Endothelial cell of hepatic sinusoid (primary cell): Measurements from ENCODE around the gene CPNE1.

Experiments
- in situ Hi-C: cut with HindIII; loops from 2 replicates; pipeline ENCODE4 v1.10.0; 2017; ENCODE audit warnings: low sequenced_read_pairs

Gene CPNE1

DNA sequence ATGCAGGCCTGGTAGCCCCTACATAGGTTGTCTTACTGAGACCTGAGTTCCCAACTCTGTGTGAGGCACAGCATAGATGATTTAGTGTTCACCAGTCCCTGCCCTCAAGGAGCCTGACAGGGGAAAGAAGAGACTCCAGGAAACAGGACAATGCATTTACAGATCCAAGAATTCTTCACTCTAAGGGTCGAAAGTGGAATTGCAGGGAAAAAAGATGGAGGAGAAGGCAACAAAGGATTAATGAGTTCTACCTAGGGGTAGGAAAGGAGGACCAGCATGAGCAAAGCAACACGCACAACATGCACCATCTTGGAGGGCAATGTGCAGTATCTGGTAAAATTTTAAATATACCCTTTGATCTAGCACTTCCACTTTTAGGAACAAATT, 43.1 kb downstream of the CPNE1 start:
- in situ Hi-C loops: no loop called here

DNA sequence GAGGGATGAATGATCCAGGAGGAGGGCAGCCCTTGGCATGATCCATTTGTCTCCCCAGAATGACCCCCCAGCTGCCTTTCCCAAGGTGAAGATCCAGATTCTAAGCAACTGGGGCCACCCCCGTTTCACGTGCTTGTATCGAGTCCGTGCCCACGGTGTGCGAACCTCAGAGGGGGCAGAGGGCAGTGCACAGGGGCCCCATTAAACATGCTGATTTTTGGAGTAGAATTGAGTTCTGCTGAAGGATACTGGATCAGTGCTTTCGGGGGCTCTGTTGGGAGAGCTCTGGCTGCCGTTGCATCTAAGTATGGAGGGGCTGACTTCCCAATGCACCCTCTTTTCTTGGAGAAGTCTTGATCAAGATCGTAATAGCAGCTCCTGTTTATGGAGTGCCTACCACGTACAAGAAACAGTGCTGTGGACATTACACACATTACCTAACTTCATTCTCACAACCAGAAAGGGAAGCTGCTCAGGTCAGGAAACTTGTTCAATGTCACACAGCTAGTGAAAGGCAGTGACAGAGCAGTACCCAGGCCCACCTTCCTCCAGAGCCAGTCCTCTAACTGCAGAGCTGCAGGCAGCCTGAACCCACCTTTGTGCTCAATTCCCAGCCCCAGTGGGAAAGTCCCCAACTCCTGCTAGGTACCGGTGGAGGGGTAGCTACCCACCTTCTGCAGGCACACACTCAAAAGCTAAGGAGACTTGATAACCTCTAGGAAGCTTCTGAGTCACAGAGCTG, 43.7 kb downstream of the CPNE1 start:
- in situ Hi-C loops: no loop called here

DNA sequence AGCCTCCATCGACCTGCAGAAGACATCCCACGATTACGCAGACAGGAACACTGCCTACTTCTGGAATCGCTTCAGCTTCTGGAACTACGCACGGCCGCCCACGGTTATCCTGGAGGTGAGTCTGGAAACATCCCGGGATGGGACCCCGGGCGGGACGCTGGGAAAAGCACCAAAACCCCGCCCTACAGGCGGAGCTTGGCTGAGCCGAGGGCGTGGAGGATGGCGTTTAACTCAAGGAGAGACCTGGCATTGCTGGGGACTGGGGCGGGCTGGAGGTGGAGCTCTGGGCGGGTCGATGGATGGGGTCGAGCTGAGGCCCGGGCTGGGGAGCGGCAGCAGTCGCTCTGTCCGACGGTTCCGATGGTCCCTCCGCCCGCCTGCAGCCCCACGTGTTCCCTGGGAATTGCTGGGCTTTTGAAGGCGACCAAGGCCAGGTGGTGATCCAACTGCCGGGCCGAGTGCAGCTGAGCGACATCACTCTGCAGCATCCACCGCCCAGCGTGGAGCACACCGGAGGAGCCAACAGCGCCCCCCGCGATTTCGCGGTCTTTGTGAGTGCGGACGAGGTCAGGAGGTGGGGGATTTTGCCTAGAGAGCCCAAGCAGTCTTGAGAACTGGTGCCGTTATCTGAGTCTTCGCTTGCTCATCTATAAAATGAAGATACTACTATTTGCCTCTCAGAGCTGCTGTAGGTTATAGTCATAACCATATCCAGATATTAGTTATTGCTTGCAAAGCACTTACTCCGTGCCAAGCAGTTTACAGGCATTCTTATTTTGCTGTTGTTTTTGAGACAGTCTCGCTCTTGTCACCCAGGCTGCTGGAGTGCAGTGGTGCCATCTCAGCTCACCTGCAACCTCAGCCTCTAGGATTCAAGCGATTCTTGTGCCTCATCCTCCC, 45.3 kb downstream of the CPNE1 start:
- in situ Hi-C loops: no loop called here

DNA sequence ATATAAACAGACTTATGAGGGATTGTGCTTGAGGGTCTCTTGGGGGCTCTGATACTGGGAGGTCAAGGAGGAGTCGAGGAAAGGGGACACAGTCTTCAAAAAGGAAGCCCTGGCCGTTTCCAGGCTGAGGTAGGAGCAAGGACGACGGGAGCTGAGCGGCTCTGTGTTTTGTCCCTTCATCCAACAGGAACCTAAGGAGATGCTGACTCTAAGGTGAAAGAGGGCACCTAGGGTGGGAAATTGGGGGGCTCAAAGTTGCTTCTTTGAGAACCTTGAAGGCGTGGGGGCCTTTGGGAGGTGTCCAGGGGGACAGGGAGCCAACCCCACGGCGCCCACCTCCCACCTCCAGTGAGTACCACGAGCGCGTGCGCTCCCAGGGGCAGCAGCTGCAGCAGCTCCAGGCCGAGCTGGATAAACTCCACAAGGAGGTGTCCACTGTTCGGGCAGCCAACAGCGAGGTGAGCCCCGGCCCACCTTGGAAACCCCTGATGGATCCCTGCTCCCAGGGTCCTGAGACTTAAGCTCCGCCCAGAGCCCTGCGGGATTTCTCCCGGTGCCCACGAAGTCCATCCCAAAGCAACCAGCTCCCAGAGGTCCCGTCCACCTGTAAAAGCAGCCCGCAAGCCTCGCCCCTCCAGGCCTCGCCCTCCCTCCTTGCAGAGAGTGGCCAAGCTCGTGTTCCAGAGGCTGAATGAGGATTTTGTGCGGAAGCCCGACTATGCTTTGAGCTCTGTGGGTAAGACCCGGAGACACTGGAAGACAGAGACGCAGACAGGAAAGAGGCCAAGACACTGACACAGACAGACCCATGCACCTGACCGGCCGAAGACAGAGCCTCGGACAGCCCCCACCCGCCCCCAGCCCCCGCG, 46.2 kb downstream of the CPNE1 start:
- in situ Hi-C loops: no loop called here

DNA sequence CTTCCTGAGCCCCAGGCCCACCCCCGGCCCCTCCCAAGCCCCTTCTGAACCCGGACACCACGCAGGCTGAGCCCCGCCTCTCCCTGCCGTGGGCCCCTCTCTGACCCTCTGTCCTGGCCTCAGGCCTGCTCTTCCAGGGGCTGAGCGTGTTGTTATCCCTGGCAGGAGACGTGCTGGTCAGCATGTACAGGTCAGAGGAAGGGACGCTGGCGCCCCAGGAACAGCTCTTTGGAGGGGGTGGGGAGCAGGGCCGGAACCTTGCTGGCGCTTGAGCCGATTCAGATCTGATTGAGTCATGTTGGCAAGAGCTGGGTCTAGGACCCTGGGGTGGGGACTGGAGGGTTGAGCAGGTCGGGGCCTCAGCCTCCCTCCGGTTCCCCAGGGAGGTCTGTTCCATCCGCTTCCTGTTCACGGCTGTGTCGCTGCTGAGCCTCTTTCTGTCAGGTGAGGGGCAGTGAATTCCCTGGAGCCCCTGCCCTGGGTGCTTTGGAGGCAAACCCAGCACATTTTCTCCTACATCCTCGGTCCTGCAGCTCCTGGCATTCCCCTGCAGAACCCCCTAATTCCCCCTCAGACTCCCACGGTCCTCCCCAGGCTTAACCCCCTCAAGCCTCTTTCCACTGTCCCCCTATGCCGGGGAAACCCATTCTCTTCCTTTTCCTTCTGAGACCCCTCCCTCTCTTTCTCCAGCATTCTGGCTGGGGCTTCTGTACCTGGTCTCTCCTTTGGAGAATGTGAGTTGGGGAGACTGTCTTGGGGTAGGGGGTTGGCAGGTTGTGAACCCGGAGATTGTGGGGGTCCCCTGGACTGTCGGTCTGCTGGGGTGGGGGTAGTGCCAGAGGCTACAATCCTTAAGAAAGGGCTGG, 47.1 kb downstream of the CPNE1 start:
- in situ Hi-C loops: no loop called here

GRCh38 chr20:35616465-35617396, 48.0 kb downstream of the CPNE1 start:
- in situ Hi-C loops: no loop called here

DNA sequence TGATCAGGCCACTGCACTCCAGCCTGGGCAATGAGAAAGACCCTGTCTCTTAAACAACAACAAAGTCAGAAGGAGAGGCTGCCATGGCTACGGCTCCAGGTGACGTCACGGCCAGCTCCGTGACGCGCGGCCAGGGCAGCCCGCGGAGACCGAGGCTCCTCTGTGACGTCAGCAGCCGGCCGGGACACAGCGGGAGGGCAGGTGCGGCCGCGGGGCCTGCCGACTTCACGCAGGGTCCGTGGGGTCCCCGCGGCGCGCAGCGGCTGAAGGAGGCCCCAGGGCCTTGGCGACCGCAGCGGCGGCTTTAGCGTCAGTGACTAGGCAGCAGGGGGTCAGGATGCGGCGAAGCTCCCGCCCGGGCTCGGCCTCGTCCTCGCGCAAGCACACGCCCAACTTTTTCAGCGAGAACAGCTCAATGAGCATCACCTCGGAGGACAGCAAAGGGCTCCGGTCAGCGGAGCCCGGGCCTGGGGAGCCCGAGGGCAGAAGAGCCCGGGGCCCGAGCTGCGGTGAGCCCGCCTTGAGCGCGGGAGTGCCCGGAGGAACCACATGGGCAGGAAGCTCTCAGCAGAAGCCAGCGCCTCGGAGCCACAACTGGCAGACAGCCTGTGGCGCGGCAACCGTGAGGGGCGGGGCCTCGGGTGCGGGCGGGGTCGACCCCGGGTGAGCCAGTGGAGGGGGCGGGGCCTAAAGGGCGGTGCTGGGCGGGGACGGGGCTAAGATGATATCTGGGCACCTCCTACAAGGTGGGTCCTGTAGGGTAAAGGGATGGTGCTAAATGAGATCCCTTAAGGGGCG, 48.8 kb downstream of the CPNE1 start, which contains the start of gene SPAG4:
Gene SPAG4 (plus strand): TSS at position 163 of the 798 bp plus-strand sequence. CDS start 175 bp downstream, at position 338.
- in situ Hi-C loops: no loop called here

GRCh38 chr20:35611482-35611881, 53.2 kb downstream of the CPNE1 start:
- in situ Hi-C loops: no loop called here

GRCh38 chr20:35610833-35611427, 53.8 kb downstream of the CPNE1 start:
- in situ Hi-C loops: no loop called here

DNA sequence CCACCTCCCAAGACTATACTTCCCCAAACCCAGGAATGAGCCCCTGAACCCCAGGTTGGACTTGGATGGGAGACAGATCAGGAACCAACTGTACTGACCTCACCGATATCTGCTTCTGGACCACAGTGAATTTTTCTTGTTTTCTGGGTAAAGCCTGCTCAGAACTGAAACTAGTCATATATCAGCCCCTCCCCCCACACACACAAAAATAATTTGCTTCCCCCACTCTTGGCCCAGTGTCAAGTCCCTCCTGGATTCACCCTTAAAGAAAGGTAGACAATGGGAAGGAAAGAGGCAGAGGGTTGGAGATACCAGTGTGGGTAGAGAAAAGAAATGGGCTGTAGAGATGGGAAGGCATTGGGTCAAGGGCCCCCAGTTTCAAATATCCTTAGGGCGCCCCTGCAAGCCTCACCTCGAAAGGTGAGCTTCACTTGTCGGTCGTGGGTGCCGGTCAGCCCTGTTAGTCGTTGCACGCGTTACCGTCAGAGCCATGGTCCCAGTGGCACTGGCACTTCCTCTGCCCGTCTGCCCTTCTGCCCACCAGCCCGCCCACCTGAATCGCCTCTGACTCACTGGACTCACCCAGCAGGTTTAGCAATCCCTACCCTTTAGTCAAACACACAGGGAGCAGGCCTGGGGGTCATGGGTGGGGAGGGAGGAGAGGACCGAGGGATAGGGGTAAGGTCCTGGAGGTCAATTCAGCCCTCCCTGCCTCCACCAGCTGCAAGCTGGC, 57.5 kb downstream of the CPNE1 start:
- in situ Hi-C loops: no loop called here

- in situ Hi-C loops: no loop called here
Observed at GRCh38 chr20:35606127-35606526, 58.6 kb downstream of the CPNE1 start.

DNA sequence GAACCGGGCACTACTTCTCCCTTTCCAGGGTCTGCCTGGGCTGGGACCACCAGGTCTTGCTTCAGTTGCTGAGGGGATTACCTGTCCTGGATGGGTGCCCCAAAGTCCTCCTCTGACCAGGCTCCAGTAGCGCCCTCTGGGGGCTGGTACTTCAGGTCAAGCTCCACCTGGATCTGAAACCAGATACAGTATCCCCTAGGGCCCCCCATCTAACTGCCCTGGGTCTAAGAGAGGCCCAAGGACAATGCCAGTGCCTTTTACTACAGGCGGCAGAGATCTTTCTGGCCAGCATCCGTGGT, 60.3 kb downstream of the CPNE1 start:
- in situ Hi-C loops: no loop called here

DNA sequence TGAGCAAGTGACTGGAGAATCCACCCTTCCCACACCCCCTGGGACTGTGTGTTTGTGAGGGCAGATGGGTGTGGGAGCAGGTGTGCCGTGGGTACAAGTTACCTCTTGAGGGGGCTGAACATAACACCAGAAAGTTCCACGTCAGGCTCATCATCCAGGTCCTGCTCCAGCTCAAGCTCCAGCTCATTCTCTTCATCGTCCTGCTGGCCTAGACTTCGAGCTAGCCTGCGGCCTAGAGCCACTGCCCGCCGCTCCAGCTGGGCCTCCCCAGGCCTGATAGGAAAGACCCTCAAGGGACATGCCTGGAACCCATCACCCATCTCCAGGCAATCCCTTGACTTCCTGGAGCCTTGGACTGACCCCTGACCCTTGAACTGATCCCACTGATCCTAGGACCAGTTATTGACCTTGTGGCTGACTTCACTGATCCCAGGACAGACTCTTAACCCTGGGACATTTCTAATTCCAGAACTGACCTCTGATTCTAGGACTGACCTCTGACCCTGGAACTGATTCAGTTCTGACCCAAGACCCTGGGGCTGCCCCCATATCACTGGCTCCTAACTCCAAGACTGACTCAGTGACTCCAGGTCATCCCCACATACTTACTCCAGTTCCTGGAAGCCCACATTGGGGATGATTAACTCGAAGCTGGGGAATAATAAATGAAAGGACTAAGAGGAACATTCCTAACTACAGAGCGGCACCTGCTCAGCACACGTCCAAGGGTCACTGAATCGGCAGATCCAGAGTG, 60.8 kb downstream of the CPNE1 start:
- in situ Hi-C loops: no loop called here

DNA sequence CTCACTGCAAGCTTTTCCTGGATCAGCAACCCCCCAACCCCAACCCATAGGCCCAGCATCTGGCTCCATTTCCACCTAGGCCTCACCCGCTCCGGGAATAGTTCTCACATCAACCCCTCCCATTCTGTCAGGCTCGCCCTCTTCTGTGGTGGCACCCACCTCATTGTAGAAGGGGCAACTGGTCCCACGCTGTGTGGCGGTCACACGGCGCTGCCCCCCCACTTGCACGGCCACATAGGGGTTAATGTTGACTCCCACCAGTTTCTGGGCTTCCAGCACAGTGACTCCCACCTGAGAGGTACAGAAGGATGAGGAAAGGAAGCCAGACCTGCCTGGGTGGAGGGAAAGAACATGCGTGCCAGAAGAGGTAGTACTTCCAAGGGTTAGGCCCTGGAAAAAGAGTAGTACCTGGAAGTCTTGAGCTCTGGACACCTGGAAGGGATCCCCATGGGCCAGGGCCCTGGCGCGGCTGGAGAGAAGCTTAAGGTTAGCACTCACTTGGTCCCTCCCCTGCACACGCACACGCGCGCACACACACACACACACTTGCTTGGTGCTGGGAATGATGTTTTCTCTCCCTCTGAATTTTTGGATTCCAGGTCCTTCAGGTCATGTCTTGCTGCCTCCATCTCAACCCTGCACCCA, 61.7 kb downstream of the CPNE1 start:
- in situ Hi-C loops: no loop called here

DNA sequence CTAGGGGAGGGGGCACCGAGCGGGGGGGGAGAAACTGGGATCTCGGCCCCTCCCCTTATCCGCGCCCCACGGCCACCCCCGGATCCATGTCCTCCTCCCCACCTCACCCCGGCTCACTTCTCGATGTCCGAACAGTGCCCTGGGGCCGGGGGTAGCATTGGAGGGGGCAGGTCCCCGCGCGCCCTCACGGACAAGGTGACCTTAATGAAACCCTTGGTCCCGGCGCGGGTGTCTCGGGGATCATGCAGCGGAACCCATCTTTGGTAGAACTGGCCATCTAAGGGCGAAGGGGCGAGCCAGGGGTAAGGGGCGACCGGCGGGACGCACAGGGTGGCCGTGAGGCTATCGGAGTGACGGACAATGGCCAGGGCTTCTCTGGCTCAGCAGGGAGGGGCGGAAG, 62.7 kb downstream of the CPNE1 start:
- in situ Hi-C loops: no loop called here
